Keratinocyte (primary cell): ENCODE data around the gene PRSS48.

Experiments used
- EZH2 ChIP-seq: IDR thresholded peaks from one replicate; pipeline ENCODE4 v1.6.1; 2012; ENCODE audit warnings: inconsistent platforms, mild to moderate bottlenecking, low read length, moderate library complexity
- TF ChIP-seq, protein P1 (sequence below), 3 experiments: IDR thresholded peaks in 1 of 3; conservative IDR thresholded peaks in 1 of 3; optimal IDR thresholded peaks in 1 of 3; 2 replicates in 2 of 3; 3 replicates in 1 of 3; pipeline versions ENCODE3 to v1.5.1; 2011; ENCODE audit warnings: low read length in 3 of 3, mild to moderate bottlenecking in 3 of 3, moderate library complexity in 2 of 3, control low read depth in 1 of 3, inconsistent platforms in 1 of 3; ENCODE audit not compliant: insufficient read depth in 2 of 3; ENCODE audit errors: extremely low read depth in 1 of 3

- TF ChIP-seq, protein P1, sequence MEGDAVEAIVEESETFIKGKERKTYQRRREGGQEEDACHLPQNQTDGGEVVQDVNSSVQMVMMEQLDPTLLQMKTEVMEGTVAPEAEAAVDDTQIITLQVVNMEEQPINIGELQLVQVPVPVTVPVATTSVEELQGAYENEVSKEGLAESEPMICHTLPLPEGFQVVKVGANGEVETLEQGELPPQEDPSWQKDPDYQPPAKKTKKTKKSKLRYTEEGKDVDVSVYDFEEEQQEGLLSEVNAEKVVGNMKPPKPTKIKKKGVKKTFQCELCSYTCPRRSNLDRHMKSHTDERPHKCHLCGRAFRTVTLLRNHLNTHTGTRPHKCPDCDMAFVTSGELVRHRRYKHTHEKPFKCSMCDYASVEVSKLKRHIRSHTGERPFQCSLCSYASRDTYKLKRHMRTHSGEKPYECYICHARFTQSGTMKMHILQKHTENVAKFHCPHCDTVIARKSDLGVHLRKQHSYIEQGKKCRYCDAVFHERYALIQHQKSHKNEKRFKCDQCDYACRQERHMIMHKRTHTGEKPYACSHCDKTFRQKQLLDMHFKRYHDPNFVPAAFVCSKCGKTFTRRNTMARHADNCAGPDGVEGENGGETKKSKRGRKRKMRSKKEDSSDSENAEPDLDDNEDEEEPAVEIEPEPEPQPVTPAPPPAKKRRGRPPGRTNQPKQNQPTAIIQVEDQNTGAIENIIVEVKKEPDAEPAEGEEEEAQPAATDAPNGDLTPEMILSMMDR (optimal IDR thresholded peaks at IDR 0.05 in 1 of 3, IDR thresholded peaks at IDR 0.05 in 1 of 3, conservative IDR thresholded peaks at IDR 0.05 in 1 of 3; ENCODE audit: extremely low read depth in 1 of 3, insufficient read depth in 2 of 3, low read length in 3 of 3): no peak
- no peak for TF ChIP-seq EZH2
Observed at GRCh38 chr4:151321586-151321985, 44.6 kb downstream of the PRSS48 start.
